Measurements from ENCODE around the gene TSPEAR.

- TF ChIP-seq CTCF (IDR thresholded peaks at IDR 0.05) (no peak), POLR2A (IDR thresholded peaks at IDR 0.05) (no peak)
Measured at GRCh38 chr21:44495611-44496563, 215.5 kb downstream of the TSPEAR start.
